ENCODE measurements around the gene IMPACT. TPM values are rescaled to one million over a fixed set of nuclear protein-coding genes. Genes with fewer than 3 reads are reported as not detected.

The IMPACT gene
- total and polyA plus RNA-seq, 2 of the 4 experiments (the other 2 are of a cell fraction): 11.8 to 13.8 TPM

- Histone ChIP-seq H3K4me3 (ENCODE audit: insufficient read depth, low read depth, low read length) (no peak overlapping the region), H3K9me1 (ENCODE audit: insufficient read depth, low read length) (no peaks in the 10 kb centered on the region), H3K79me1 (ENCODE audit: low read depth in 1 of 2, low read length in 2 of 2) (no peaks in the 10 kb centered on the region), H3K4ac (ENCODE audit: low read depth, low read length) (no peak overlapping the region), H2AK5ac (ENCODE audit: low read depth, low read length) (no peak overlapping the region), H3K4me2 (ENCODE audit: low read depth, low read length) (no peak overlapping the region), H3K9ac (ENCODE audit: low read depth, low read length) (no peak overlapping the region), H4K20me1 (ENCODE audit: insufficient read depth, low read length) (no peaks in the 10 kb centered on the region), H2BK15ac (ENCODE audit: low read depth, low read length) (no peak overlapping the region), H2BK5ac (ENCODE audit: low read depth, low read length, poor library complexity, severe bottlenecking) (no peak overlapping the region), H2AK9ac (replicated peaks; ENCODE audit: low read depth, low read length, poor library complexity) (no peak overlapping the region), H4K5ac (ENCODE audit: low read depth, low read length) (no peak overlapping the region), H4K91ac (ENCODE audit: insufficient read depth, low read depth, low read length) (no peak overlapping the region), H3K23ac (ENCODE audit: low read depth, low read length) (no peak overlapping the region), H4K8ac (ENCODE audit: low read depth in 2 of 2, low read length in 2 of 2) (no peak overlapping the region), H2BK20ac (ENCODE audit: low read depth, low read length) (no peak overlapping the region), H3K27ac (ENCODE audit: insufficient read depth, low read length) (no peak overlapping the region), H2AFZ (replicated peaks; ENCODE audit: low read length, poor library complexity) (no peak overlapping the region), H3K27me3 (ENCODE audit: control insufficient read depth, insufficient read depth, low read length) (peaks cover 17% of the 10 kb centered on the region), H3K14ac (replicated peaks; ENCODE audit: low read depth, low read length) (no peak overlapping the region), H2BK120ac (ENCODE audit: low read depth, low read length) (no peak overlapping the region), H3K56ac (ENCODE audit: extremely low read depth, insufficient read depth, low read length) (no peak overlapping the region), H3K36me3 (ENCODE audit: control insufficient read depth, insufficient read depth, low read length) (no peaks in the 10 kb centered on the region), H3K4me1 (ENCODE audit: control insufficient read depth, insufficient read depth, low read length) (no peaks in the 10 kb centered on the region), H3K18ac (ENCODE audit: low read depth, low read length) (no peak overlapping the region), H3K9me3 (ENCODE audit: control insufficient read depth, insufficient read depth, low read length) (no peaks in the 10 kb centered on the region)
- WGBS, 2 experiments (ENCODE audit: extremely low coverage in 2 of 2, insufficient read length in 1 of 2): 0% methylated on average over 2 of the region's 3 CpGs; no CpG with 5 or more reads in 1 of the 2 experiments
- in situ Hi-C loops (cut with MboI; ENCODE audit: low sequenced_read_pairs): no loop called here
- intact Hi-C loops (cut with micrococcal nuclease): no loop called here
- TF ChIP-seq, protein P1, sequence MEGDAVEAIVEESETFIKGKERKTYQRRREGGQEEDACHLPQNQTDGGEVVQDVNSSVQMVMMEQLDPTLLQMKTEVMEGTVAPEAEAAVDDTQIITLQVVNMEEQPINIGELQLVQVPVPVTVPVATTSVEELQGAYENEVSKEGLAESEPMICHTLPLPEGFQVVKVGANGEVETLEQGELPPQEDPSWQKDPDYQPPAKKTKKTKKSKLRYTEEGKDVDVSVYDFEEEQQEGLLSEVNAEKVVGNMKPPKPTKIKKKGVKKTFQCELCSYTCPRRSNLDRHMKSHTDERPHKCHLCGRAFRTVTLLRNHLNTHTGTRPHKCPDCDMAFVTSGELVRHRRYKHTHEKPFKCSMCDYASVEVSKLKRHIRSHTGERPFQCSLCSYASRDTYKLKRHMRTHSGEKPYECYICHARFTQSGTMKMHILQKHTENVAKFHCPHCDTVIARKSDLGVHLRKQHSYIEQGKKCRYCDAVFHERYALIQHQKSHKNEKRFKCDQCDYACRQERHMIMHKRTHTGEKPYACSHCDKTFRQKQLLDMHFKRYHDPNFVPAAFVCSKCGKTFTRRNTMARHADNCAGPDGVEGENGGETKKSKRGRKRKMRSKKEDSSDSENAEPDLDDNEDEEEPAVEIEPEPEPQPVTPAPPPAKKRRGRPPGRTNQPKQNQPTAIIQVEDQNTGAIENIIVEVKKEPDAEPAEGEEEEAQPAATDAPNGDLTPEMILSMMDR (conservative IDR thresholded peaks at IDR 0.05; ENCODE audit: low read depth, low read length): no peak
- TF ChIP-seq MAZ (IDR thresholded peaks at IDR 0.05; ENCODE audit: borderline replicate concordance, low read depth, low read length) (no peak), RFX5 (IDR thresholded peaks at IDR 0.05; ENCODE audit: low read depth, low read length) (no peak), RCOR1 (IDR thresholded peaks at IDR 0.05; ENCODE audit: insufficient replicate concordance, low read length) (no peak), MAFK (IDR thresholded peaks at IDR 0.05; ENCODE audit: low read depth, low read length) (no peak), BHLHE40 (IDR thresholded peaks at IDR 0.05; ENCODE audit: low read depth, low read length) (no peak), CEBPB (IDR thresholded peaks at IDR 0.05; ENCODE audit: low read depth, low read length) (no peak)
- ChIA-PET POLR2A (ENCODE audit: unreplicated experiment) (no interaction called here), CTCF (no interaction called here)
- dilution Hi-C loops (cut with HindIII; ENCODE audit: low sequenced_read_pairs, unreplicated experiment): no loop called here
- no peak for ATAC-seq (ENCODE audit: low read depth)
- no peak for DNase-seq
- no TSS peak for BruUV-seq (replicated peaks)
Observed at GRCh38 chr18:24417480-24417879, 9.0 kb upstream of the IMPACT start.
